ENCODE results near the gene NR0B2. TPM values are rescaled to one million over a fixed set of nuclear protein-coding genes. Genes with fewer than 3 reads are reported as not detected.
A peak's percentile ranks its signal among the peaks of the same experiment; 100 is the strongest.

Gene NR0B2
- total RNA-seq, 1 experiment from 2014 or later: not detected

GRCh38 chr1:26862781-26863684 is 50.7 kb downstream of the NR0B2 start, which contains the start of gene SFN (continued):
- TF ChIP-seq ZBTB33 (IDR thresholded peaks at IDR 0.05; ENCODE audit: extremely low read depth, insufficient replicate concordance, low read length) (no peak), EZH2phosphoT487 (IDR thresholded peaks at IDR 0.05; ENCODE audit: borderline replicate concordance) (no peak), JUND (IDR thresholded peaks at IDR 0.05) (no peak), ZFX (IDR thresholded peaks at IDR 0.05) (peak; percentile 73), CEBPB (IDR thresholded peaks at IDR 0.05; ENCODE audit: low read depth) (no peak), ATF3 (IDR thresholded peaks at IDR 0.05) (no peak), MAX (IDR thresholded peaks at IDR 0.05) (no peak), SRF (IDR thresholded peaks at IDR 0.05; ENCODE audit: low read depth) (no peak), SIN3A (IDR thresholded peaks at IDR 0.05; ENCODE audit: low read depth) (no peak), POLR2AphosphoS5 (IDR thresholded peaks at IDR 0.05; ENCODE audit: low read depth, low read length) (peak; percentile 100), SP1 (IDR thresholded peaks at IDR 0.05; ENCODE audit: low read depth) (no peak), FOSL1 (IDR thresholded peaks at IDR 0.05; ENCODE audit: low read depth) (no peak), ELF1 (IDR thresholded peaks at IDR 0.05; ENCODE audit: borderline replicate concordance, low read depth) (no peak), YY1 (IDR thresholded peaks at IDR 0.05; ENCODE audit: extremely low read depth, insufficient replicate concordance, low read depth, low read length) (no peak)
